K562 (cell line): ENCODE results near the gene TMEM192. TPM values are rescaled to one million over a fixed set of nuclear protein-coding genes. Genes with fewer than 3 reads are reported as not detected.

ENCODE experiments used
- ATAC-seq: fragments of 200-7000 bp; cut with Tn5 transposase; 3 replicates; pipeline ENCODE4 v1.9.1; 2020; ENCODE audit warnings: moderate library complexity
- BruUV-seq: library from RNA; stranded (reverse); fragments of 400-500 nt; replicated peaks from 2 replicates; lab custom pipeline; 2021; lab: Mats Ljungman, UMichigan
- CTCF ChIA-PET: fragments of 300-600 bp; formaldehyde crosslinking; extraction: SDS; loops from one replicate; lab custom pipeline; 2021; ENCODE audit warnings: low intra/inter-chr PET ratio; lab: Yijun Ruan, JAX
- POLR2A ChIA-PET: fragments of 300-600, 350-650 bp; sonication (Branson Sonifier 250); formaldehyde crosslinking; extraction: SDS; loops from one replicate; lab custom pipeline; 2021; ENCODE audit warnings: antibody characterized with exemption, inconsistent platforms; lab: Yijun Ruan, JAX
- DNase-seq, 4 experiments: peaks; one replicate each; pipeline versions ENCODE4 v3.0.0 to v3.0.0-alpha.2; 2011 to 2018; ENCODE audit warnings: low spot score in 3 of 4, mixed read lengths in 3 of 4; ENCODE audit errors: extremely low read depth in 1 of 4
- FAIRE-seq: peaks from 2 replicates; lab custom pipeline; 2011; peaks lifted over from hg19 to GRCh38; lab: Jason Lieb, UNC
- H2AFZ ChIP-seq: 2 replicates; pipeline ENCODE4 v1.6.0; 2011; ENCODE audit warnings: low read depth, low read length, control low read depth, inconsistent platforms
- H3K27ac ChIP-seq: fragments of 200-600 bp; 3 replicates; pipeline ENCODE4 v1.8.0; 2011; ENCODE audit warnings: low read depth, mild to moderate bottlenecking, control low read depth, inconsistent platforms, low read length, moderate library complexity, mixed read lengths; ENCODE audit errors: extremely low read depth
- H3K27me3 ChIP-seq, 2 experiments: fragments of 300-600 bp in 1 of 2; 2 replicates in 1 of 2; 3 replicates in 1 of 2; pipeline versions ENCODE4 v1.6.0 to v1.8.0; 2011; ENCODE audit warnings: inconsistent platforms in 2 of 2, low read length in 2 of 2, mild to moderate bottlenecking in 1 of 2, mixed read lengths in 1 of 2, moderate library complexity in 1 of 2; ENCODE audit not compliant: control insufficient read depth in 2 of 2, insufficient read depth in 2 of 2
- H3K36me3 ChIP-seq: fragments of 300-600 bp; 3 replicates; pipeline ENCODE4 v1.8.0; 2011; ENCODE audit warnings: mild to moderate bottlenecking, low read length, inconsistent platforms; ENCODE audit not compliant: control insufficient read depth, insufficient read depth
- H3K4me1 ChIP-seq, 2 experiments: fragments of 200-600 bp in 1 of 2; replicated peaks in 1 of 2; 2 replicates in 1 of 2; 3 replicates in 1 of 2; pipeline versions ENCODE4 v1.5.1 to v1.8.0; 2011; ENCODE audit warnings: inconsistent platforms in 2 of 2, low read length in 2 of 2, mild to moderate bottlenecking in 1 of 2, mixed read lengths in 1 of 2, moderate library complexity in 1 of 2; ENCODE audit not compliant: control insufficient read depth in 2 of 2, insufficient read depth in 2 of 2
- H3K4me2 ChIP-seq: 2 replicates; pipeline ENCODE4 v1.6.1; 2011; ENCODE audit warnings: low read length, control low read depth, inconsistent platforms, mixed read lengths; ENCODE audit not compliant: insufficient read depth
- H3K4me3 ChIP-seq: fragments of 200-600 bp; sonication (generic), shearing (Covaris generic); 2 replicates; pipeline ENCODE4 v1.5.1; 2016; ENCODE audit warnings: control low read depth, inconsistent platforms
- H3K79me2 ChIP-seq: fragments of 200-600 bp; 3 replicates; pipeline ENCODE4 v1.8.0; 2011; ENCODE audit warnings: low read length, inconsistent platforms; ENCODE audit not compliant: control insufficient read depth, insufficient read depth
- H3K9ac ChIP-seq, 2 experiments: 2 replicates each; pipeline versions ENCODE4 v1.6.0 to v1.6.1; 2011; ENCODE audit warnings: low read depth in 2 of 2, low read length in 2 of 2, control low read depth in 1 of 2, inconsistent platforms in 1 of 2, mild to moderate bottlenecking in 1 of 2, mixed read lengths in 1 of 2; ENCODE audit not compliant: insufficient read depth in 1 of 2
- H3K9me1 ChIP-seq: one replicate; pipeline ENCODE4 v1.6.0; 2011; ENCODE audit warnings: inconsistent platforms, mild to moderate bottlenecking, low read length, moderate library complexity; ENCODE audit not compliant: control insufficient read depth, insufficient read depth
- H3K9me3 ChIP-seq: replicated peaks from 2 replicates; pipeline ENCODE4 v1.5.1; 2011; ENCODE audit warnings: low read depth, low read length, inconsistent platforms; ENCODE audit not compliant: control insufficient read depth, insufficient read depth
- H4K20me1 ChIP-seq: replicated peaks from 2 replicates; pipeline ENCODE4 v1.6.1; 2011; ENCODE audit warnings: low read length, inconsistent platforms, mixed read lengths; ENCODE audit not compliant: control insufficient read depth, insufficient read depth
- BRCA1 ChIP-seq, 2 experiments: fragments of 450-650 bp in 1 of 2; sonication (generic) in 1 of 2; formaldehyde crosslinking in 1 of 2; IDR thresholded peaks; 2 replicates each; pipeline versions ENCODE4 v1.5.0 to v1.6.1; 2017 to 2020; ENCODE audit warnings: mild to moderate bottlenecking in 1 of 2, missing genetic modification reagents in 1 of 2
- CBX3 ChIP-seq, 2 experiments: IDR thresholded peaks; 1 replicate in 1 of 2; 2 replicates in 1 of 2; pipeline ENCODE4 v1.6.1; 2012; ENCODE audit warnings: inconsistent platforms in 2 of 2, low read length in 2 of 2, borderline replicate concordance in 1 of 2, control low read depth in 1 of 2
- EGR1 ChIP-seq: fragments of 450-650 bp; conservative IDR thresholded peaks from 2 replicates; pipeline ENCODE4 v1.6.1; 2017; ENCODE audit warnings: mild to moderate bottlenecking
- EZH2 ChIP-seq: IDR thresholded peaks from 2 replicates; pipeline ENCODE4 v1.6.1; 2012; ENCODE audit warnings: low read depth, mild to moderate bottlenecking, inconsistent platforms, low read length, borderline replicate concordance
- IRF9 ChIP-seq: fragments of 450-650 bp; IDR thresholded peaks from 2 replicates; pipeline ENCODE4 v1.6.1; 2016; ENCODE audit warnings: missing biosample characterization, missing genetic modification characterization
- MTA2 ChIP-seq: fragments of 450-650 bp; IDR thresholded peaks from 2 replicates; pipeline ENCODE4 v1.6.1; 2016; ENCODE audit warnings: low read depth
- NCOA1 ChIP-seq: fragments of 450-650 bp; IDR thresholded peaks from 2 replicates; pipeline ENCODE4 v1.6.1; 2016; ENCODE audit warnings: low read depth
- SMAD1 ChIP-seq: fragments of 150-350 bp; IDR thresholded peaks from 2 replicates; pipeline ENCODE4 v1.6.1; 2014; ENCODE audit warnings: low read length, low read depth; ENCODE audit not compliant: partially characterized antibody
- TSHZ1 ChIP-seq: fragments of 250-450 bp; sonication (Bioruptor Pico); IDR thresholded peaks from 2 replicates; pipeline ENCODE4 v1.4.0; 2020; ENCODE audit warnings: mild to moderate bottlenecking, moderate library complexity
- XRCC3 ChIP-seq: fragments of 450-650 bp; IDR thresholded peaks from 2 replicates; pipeline ENCODE4 v1.6.1; 2017; ENCODE audit warnings: mild to moderate bottlenecking, moderate library complexity
- ZNF436 ChIP-seq: fragments of 250-450, 450-650 bp; sonication (Bioruptor Pico); formaldehyde crosslinking; IDR thresholded peaks from 2 replicates; pipeline ENCODE4 v1.7.0; 2020; ENCODE audit warnings: mild to moderate bottlenecking
- ZNF518B ChIP-seq: fragments of 250-450 bp; sonication (Bioruptor Pico); IDR thresholded peaks from 2 replicates; pipeline ENCODE4 v1.5.0; 2021; ENCODE audit warnings: mild to moderate bottlenecking, moderate library complexity
- ZNF584 ChIP-seq: fragments of 200-800 bp; sonication (Bioruptor generic); IDR thresholded peaks from 2 replicates; pipeline ENCODE4 v1.6.1; 2016; ENCODE audit warnings: low read depth, mild to moderate bottlenecking, missing genetic modification characterization, missing compliant biosample characterization
- WGBS: fragments of 100-300 bp; shearing (Covaris generic); methylation state at CpG from one replicate; pipeline ENCODE4 v1.1.6; 2016; ENCODE audit warnings: low coverage, mixed read lengths; ENCODE audit not compliant: insufficient coverage; ENCODE audit errors: missing lambda C conversion rate; 5-methylcytosine and 5-hydroxymethylcytosine counted together
- in situ Hi-C: fragments of 300-500 bp; cut with MboI; formaldehyde crosslinking; loops from 4 replicates; pipeline ENCODE4 v1.15.0; 2018; ENCODE audit warnings: inconsistent platforms, mixed read lengths
- intact Hi-C: fragments of 100-400 bp; cut with micrococcal nuclease; formaldehyde crosslinking; loops from 2 replicates; pipeline ENCODE4 v1.14.2; 2022
- polyA plus RNA-seq, 8 experiments: library from polyadenylated mRNA; depleted of rRNA in 4 of 8; stranded (reverse) in 5 of 8; unstranded in 3 of 8; fragments of >200 nt; fragmentation: Nextera tagmentation in 2 of 8; fragmentation: Illumina TruSeq in 1 of 8; extraction: Ambion mirVana in 2 of 8; extraction: Trizol in 1 of 8; gene quantifications; 2 replicates each; pipeline versions ENCODE4 v1.2.1 to v1.2.3, GENCODE V29; 2011 to 2014; ENCODE audit warnings: inconsistent platforms in 1 of 8, missing spikeins in 1 of 8
- total RNA-seq, 7 experiments: library from RNA; depleted of rRNA in 6 of 7; stranded (reverse); fragments of >200 nt in 6 of 7; fragmentation: Illumina TruSeq in 2 of 7; extraction: Trizol in 2 of 7; gene quantifications; 2 replicates each; pipeline versions ENCODE4 v1.2.1 to v1.2.3, GENCODE V29; 2011 to 2021; ENCODE audit warnings: low replicate concordance in 1 of 7

Gene TMEM192
- total and polyA plus RNA-seq, 9 of the 15 experiments (the other 6 are each of a cell fraction or from before 2014, with no cell fraction given), result 4.4 to 28.5 (median 13.3) TPM

GRCh38 chr4:165077034-165077578 lies 35.6 kb downstream of the TMEM192 start:
- no peaks in the 10 kb centered on the region for H4K20me1 ChIP-seq
- H3K4me1 ChIP-seq, result no peaks in the 10 kb centered on the region; a peak in 1 of 5 replicates
- H3K36me3 ChIP-seq, result peaks cover 24% of the 10 kb centered on the region
- no peak overlapping the region for H3K27ac ChIP-seq
- intact Hi-C loops, result no loop called here
- H3K4me3 ChIP-seq, result no peak overlapping the region
- no peak overlapping the region for H3K9ac ChIP-seq
- FAIRE-seq, result no peak
- TF ChIP-seq IRF9 (tag) (no peak), MTA2 (no peak), TSHZ1 (CRISPR knock-in tag) (no peak), BRCA1 (IDR thresholded peaks at IDR 0.05) (no peak), BRCA1 (CRISPR knock-in tag; IDR thresholded peaks at IDR 0.05) (no peak), ZNF518B (CRISPR knock-in tag) (no peak), CBX3 (IDR thresholded peaks at IDR 0.05; ENCODE audit: borderline replicate concordance in 1 of 2, low read length in 2 of 2) (no peak), SMAD1 (no peak), NCOA1 (no peak), EZH2 (no peak), EGR1 (no peak), XRCC3 (no peak), ZNF436 (CRISPR knock-in tag) (no peak), ZNF584 (CRISPR knock-in tag) (no peak)
- ChIA-PET POLR2A (no interaction called here), CTCF (no interaction called here)
- H3K79me2 ChIP-seq, result no peaks in the 10 kb centered on the region
- WGBS, result 79% methylated on average over 4 of the region's 5 CpGs
- H2AFZ ChIP-seq, result no peak overlapping the region
- no peak for ATAC-seq
- H3K27me3 ChIP-seq, result no peaks in the 10 kb centered on the region
- in situ Hi-C loops, result no loop called here
- BruUV-seq, result no TSS peak
- no peak for DNase-seq
- no peak overlapping the region for H3K4me2 ChIP-seq
- no peaks in the 10 kb centered on the region for H3K9me3 ChIP-seq
- H3K9me1 ChIP-seq, result no peaks in the 10 kb centered on the region
